HG03139 (cell line): ENCODE measurements around the gene LMBR1L.

Experiments used
- ATAC-seq: cut with Tn5 transposase; IDR thresholded peaks from one replicate; pipeline ENCODE4 v1.9.1; 2021; ENCODE audit not compliant: unreplicated experiment

Gene LMBR1L

GRCh38 chr12:49121047-49121696, 10.5 kb upstream of the LMBR1L start:
- ATAC-seq: no peak

GRCh38 chr12:49111206-49111605, 559 bp upstream of the LMBR1L start:
- no peak for ATAC-seq

- no peak for ATAC-seq
Measured at GRCh38 chr12:49109641-49110463, 795 bp downstream of the LMBR1L start.

- ATAC-seq: no peak
Measured at GRCh38 chr12:49108958-49109404, 1.7 kb downstream of the LMBR1L start.

- no peak for ATAC-seq
Measured at GRCh38 chr12:49105504-49106084, 5.1 kb downstream of the LMBR1L start.

GRCh38 chr12:49104822-49105221, 5.8 kb downstream of the LMBR1L start:
- no peak for ATAC-seq

GRCh38 chr12:49100380-49100779, 10.3 kb downstream of the LMBR1L start:
- ATAC-seq: no peak

GRCh38 chr12:49098703-49099102, 11.9 kb downstream of the LMBR1L start:
- ATAC-seq: no peak

GRCh38 chr12:49098035-49098451, 12.6 kb downstream of the LMBR1L start:
- ATAC-seq: no peak

GRCh38 chr12:49097381-49097780, 13.3 kb downstream of the LMBR1L start:
- no peak for ATAC-seq

- ATAC-seq: no peak
Measured at GRCh38 chr12:49094975-49095365, 15.7 kb downstream of the LMBR1L start.

- ATAC-seq: no peak
Measured at GRCh38 chr12:49094160-49094974, 16.3 kb downstream of the LMBR1L start, which contains the start of gene DHH. DHH (minus strand) TSS chr12:49094801; CDS start chr12:49094512, 289 bp downstream.

- ATAC-seq: no peak
Measured at GRCh38 chr12:49093792-49094159, 16.9 kb downstream of the LMBR1L start.

GRCh38 chr12:49092816-49093406, 17.7 kb downstream of the LMBR1L start:
- ATAC-seq: no peak

GRCh38 chr12:49092086-49092815, 18.4 kb downstream of the LMBR1L start:
- ATAC-seq: no peak

GRCh38 chr12:49091836-49092085, 18.9 kb downstream of the LMBR1L start:
- no peak for ATAC-seq

GRCh38 chr12:49091056-49091835, 19.4 kb downstream of the LMBR1L start:
- ATAC-seq: no peak

- no peak for ATAC-seq
Measured at GRCh38 chr12:49089821-49090773, 20.6 kb downstream of the LMBR1L start.
